Fibroblast of villous mesenchyme (primary cell): ENCODE measurements around the gene TIAM2. TPM values are rescaled to one million over a fixed set of nuclear protein-coding genes. Genes with fewer than 3 reads are reported as not detected.

Source experiments
- DNase-seq: peaks from one replicate; pipeline ENCODE4 v3.0.0-alpha.2; 2010; ENCODE audit warnings: low read depth
- H3K4me3 ChIP-seq: 2 replicates; pipeline ENCODE4 v1.5.1; 2011; ENCODE audit warnings: low read depth, mild to moderate bottlenecking, low read length
- CTCF ChIP-seq: IDR thresholded peaks from 2 replicates; pipeline ENCODE4 v1.5.1; 2012; ENCODE audit warnings: low read depth, mild to moderate bottlenecking, low read length; ENCODE audit not compliant: insufficient read depth
- total RNA-seq: library from RNA; depleted of rRNA; stranded (reverse); fragments of >200 nt; gene quantifications from 2 replicates; pipeline ENCODE4 v1.2.3, GENCODE V29; 2012

TIAM2 gene
- total RNA-seq, 1 donor = 8.6 TPM

DNA sequence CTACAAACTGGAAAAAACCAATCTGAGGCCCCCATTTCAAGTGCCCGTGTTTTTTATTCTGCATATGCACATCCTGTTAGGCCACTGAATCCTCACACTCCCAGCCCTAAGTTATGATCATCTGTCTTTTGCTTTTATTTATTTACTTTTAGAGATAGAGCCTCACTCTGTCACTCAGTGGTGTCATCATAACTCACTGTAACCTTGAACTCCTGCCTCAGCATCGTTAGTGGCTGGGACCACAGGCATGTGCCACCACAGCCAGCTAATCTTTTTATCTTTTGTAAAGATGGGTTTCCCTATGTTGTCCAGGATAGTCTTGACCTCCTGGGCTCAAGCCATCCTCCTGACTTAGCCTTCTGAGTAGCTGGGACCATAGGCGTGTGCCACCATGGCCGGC lies 239.1 kb downstream of the TIAM2 start:
- H3K4me3 ChIP-seq = no peak overlapping the region
- no peak for DNase-seq
- TF ChIP-seq CTCF = no peak

DNA sequence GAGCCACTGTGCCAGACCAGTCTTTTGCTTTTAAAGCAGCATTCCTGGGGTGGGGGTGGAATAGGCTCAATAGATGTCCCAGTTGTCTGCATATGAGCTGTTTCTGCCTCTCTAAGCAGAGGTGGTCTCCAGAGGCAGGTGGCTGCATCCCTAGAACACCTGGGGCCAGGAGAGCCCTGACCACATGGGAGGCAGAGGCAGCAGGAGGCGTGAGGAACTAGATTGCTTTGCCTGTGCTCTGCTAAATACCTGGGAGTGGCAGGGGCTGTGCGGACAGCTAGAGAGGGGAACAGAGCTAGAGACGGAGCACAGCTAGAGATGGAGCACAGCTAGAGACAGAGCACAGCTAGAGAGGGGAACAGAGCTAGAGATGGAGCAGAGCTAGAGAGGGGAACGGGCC lies 239.6 kb downstream of the TIAM2 start:
- H3K4me3 ChIP-seq = no peak overlapping the region
- TF ChIP-seq CTCF = no peak
- no peak for DNase-seq

- DNase-seq = no peak
- TF ChIP-seq CTCF = no peak
- no peak overlapping the region for H3K4me3 ChIP-seq
Observed at GRCh38 chr6:155235087-155235486, 240.0 kb downstream of the TIAM2 start.

GRCh38 chr6:155237613-155238012 lies 242.5 kb downstream of the TIAM2 start:
- TF ChIP-seq CTCF = no peak
- H3K4me3 ChIP-seq = no peak overlapping the region
- DNase-seq = no peak

DNA sequence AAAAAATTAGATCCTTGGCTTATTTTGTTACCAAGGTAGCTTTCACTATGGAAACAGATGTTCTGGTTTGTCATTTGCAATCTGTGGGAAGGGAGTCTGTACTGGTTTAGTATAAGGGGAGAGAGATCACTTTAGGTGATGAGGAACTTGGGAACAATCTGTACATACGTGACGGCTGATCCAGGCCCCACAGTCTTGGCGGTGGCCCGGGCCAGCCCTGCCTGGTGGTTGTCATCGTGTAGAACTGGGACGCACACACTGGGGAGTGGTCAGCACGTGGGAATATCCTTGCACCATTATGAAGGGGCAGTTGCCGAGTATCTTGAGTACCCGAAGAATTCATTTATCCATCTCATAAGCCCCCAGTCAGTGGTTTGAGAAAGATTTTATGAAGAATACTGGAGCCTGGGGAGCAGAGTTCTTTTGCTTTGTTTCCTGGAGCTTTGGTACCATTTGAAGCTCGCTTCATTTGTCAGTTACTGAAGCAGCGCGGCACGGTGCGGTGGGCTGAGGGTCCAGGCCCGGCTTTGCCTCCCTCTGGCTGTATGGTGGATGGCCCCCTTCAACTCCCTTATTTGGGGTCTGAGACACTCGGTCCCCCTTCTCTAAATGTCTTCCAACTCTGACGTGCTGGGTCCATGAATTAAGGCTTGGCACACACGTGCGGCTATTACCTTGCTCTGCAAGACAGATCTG lies 245.9 kb downstream of the TIAM2 start:
- TF ChIP-seq CTCF = no peak
- DNase-seq = no peak

GRCh38 chr6:155241966-155242365 lies 246.9 kb downstream of the TIAM2 start:
- no peak for TF ChIP-seq CTCF
- DNase-seq = no peak
- no peak overlapping the region for H3K4me3 ChIP-seq

More for the DNA sequence above, 245.9 kb downstream of the TIAM2 start:
- no peak overlapping the region for H3K4me3 ChIP-seq

DNA sequence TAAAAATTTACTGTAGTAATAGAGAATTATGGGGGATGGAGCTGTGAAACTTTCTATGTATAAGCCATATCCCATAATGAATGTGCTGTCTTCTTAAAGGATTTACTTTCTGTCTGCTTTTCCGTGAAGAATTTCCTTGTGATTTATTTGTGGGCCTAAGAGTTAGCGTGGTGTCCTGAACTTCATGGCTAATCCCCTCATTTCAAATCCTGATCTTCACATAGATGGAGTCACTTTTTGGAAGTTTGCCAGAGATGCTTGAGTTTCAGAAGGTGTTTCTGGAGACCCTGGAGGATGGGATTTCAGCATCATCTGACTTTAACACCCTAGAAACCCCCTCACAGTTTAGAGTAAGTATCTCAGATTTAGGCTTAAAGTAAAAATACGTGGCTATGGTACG lies 249.3 kb downstream of the TIAM2 start:
- TF ChIP-seq CTCF = no peak
- H3K4me3 ChIP-seq = no peak overlapping the region
- DNase-seq = no peak
